Mesothelial cell of epicardium (in vitro differentiated cells): ENCODE data around the gene TYW5. TPM values are rescaled to one million over a fixed set of nuclear protein-coding genes. Genes with fewer than 3 reads are reported as not detected.

Experiments
- DNase-seq, 2 experiments: peaks; one replicate each; pipeline ENCODE4 v3.0.0; 2021; ENCODE audit warnings: low spot score in 2 of 2; ENCODE audit not compliant: unreplicated experiment in 2 of 2
- H3K27ac Mint-ChIP-seq: 2 replicates; pipeline ENCODE4 v1.8.0; 2021; ENCODE audit warnings: mixed read lengths
- H3K27me3 Mint-ChIP-seq: 2 replicates; pipeline ENCODE4 v1.8.0; 2021; ENCODE audit warnings: low read depth, mixed read lengths
- H3K36me3 Mint-ChIP-seq: 2 replicates; pipeline ENCODE4 v1.8.0; 2021; ENCODE audit warnings: mixed read lengths
- H3K4me1 Mint-ChIP-seq: 2 replicates; pipeline ENCODE4 v1.8.0; 2021; ENCODE audit warnings: mixed read lengths
- H3K4me3 Mint-ChIP-seq: 2 replicates; pipeline ENCODE4 v1.8.0; 2021; ENCODE audit warnings: mild to moderate bottlenecking, moderate library complexity, mixed read lengths
- H3K9me3 Mint-ChIP-seq: 2 replicates; pipeline ENCODE4 v1.8.0; 2021; ENCODE audit warnings: mixed read lengths
- total RNA-seq: library from RNA; stranded (reverse); gene quantifications from 3 replicates; pipeline ENCODE4 v1.2.1, GENCODE V29; 2021
- TF ChIP-seq, protein P1 (sequence below): fragments of 200-600 bp; sonication (generic); IDR thresholded peaks from one replicate; pipeline ENCODE4 v1.5.0; 2021; ENCODE audit warnings: antibody characterized with exemption; ENCODE audit not compliant: unreplicated experiment

TYW5 gene
- total RNA-seq, 1 donor from 2014 or later = 12.2 TPM

DNA sequence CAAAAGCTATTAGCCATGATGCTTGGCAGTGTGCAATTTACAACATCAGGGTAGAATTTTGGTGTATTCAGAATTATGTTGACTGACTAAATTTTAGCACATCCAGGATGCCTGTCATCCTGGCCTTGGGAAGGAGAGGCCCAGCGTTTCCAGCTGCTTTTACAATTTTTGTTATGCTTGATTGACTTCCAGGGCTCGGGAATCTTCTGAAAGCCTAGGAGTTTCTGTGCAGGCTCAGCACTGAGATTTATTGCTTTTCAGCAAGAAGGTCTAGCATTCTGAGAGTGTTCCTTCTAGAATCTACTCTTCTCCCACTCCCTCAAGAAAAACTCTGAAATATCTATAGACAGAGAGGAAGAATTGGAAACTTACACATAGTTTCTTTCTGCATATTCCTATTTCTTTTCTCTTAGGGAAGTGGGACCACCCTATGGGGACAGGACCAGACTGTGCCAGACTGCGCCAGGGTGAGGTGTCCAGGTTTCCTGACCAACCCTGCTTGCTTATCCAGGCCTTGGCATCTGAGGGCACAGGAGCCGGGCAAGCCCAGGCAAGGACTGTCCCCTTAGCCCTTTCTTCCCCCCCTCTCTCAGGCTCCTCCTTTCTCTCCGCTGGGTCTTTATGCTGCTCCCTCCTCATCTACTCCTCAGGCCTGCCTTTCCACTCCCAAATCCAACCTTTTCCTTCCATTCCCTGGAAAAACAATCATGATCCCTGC lies 27.0 kb upstream of the TYW5 start:
- peaks cover 10% of the 10 kb centered on the region for H3K4me1 Mint-ChIP-seq

DNA sequence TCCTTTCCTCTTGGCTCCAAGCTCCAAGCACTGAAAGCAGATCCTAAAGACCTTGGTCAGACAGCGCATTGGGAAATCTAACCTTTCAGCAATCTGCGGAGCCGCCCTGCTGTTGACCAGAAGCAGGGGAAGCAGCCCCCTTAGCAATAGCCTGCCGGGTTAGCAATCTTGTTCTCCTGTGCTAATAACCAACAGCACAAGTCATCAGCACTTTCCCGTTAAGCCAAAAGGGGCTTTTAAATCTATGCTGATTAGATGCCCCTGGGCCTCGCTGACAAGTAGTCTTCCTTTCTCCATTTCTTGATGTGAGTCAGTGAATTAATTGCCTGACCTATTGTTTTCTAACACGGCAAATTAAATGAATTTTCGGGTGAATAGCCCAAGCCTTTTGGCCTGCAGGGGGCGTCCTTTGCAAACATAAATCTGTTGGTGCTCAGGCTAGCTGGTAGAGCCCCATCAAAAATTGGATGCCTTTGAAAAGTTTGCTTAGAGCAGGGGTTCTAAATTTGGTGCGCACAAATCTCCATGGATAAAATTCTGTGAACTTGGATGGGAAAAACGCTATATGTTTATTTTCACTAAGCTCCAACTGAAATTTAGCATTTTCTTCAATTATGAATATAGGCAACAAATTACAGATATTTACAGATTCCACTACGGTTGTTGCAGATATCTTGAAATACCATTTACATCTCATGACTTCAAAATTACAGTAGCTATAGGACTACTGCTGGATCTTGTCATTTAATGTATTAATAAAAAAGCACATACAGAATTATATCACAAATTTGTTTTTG lies 24.7 kb upstream of the TYW5 start:
- Mint-ChIP-seq H3K27ac (no peak overlapping the region), H3K4me1 (peaks cover 10% of the 10 kb centered on the region)
- DNase-seq = peak; percentile 63 to 89

More for the DNA sequence above, 27.0 kb upstream of the TYW5 start:
- no peak overlapping the region for H3K27ac Mint-ChIP-seq
- H3K9me3 Mint-ChIP-seq = no peaks in the 10 kb centered on the region
- no peaks in the 10 kb centered on the region for H3K36me3 Mint-ChIP-seq
- no peaks in the 10 kb centered on the region for H3K27me3 Mint-ChIP-seq
- TF ChIP-seq, protein P1, sequence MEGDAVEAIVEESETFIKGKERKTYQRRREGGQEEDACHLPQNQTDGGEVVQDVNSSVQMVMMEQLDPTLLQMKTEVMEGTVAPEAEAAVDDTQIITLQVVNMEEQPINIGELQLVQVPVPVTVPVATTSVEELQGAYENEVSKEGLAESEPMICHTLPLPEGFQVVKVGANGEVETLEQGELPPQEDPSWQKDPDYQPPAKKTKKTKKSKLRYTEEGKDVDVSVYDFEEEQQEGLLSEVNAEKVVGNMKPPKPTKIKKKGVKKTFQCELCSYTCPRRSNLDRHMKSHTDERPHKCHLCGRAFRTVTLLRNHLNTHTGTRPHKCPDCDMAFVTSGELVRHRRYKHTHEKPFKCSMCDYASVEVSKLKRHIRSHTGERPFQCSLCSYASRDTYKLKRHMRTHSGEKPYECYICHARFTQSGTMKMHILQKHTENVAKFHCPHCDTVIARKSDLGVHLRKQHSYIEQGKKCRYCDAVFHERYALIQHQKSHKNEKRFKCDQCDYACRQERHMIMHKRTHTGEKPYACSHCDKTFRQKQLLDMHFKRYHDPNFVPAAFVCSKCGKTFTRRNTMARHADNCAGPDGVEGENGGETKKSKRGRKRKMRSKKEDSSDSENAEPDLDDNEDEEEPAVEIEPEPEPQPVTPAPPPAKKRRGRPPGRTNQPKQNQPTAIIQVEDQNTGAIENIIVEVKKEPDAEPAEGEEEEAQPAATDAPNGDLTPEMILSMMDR = no peak
- no peak for DNase-seq
- no peak overlapping the region for H3K4me3 Mint-ChIP-seq

DNA sequence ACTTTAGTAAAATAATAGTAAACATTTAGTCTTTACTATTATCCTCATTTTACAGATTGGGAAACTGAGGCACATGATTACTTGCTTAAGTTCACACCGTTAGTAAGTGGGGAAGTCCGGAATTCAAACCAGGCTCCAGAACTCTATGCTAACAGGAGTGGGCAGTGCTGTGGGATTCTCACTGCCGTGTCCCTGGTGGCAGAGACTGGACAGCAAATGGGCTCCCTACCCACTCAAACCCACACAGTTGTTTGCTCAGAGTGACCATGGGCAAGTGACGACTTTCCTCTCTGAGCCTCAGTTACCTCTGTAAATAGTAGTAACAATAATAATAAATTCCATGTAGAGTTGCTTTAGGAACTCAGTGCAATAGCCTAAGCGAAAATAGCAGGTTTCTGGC lies 24.1 kb upstream of the TYW5 start:
- Mint-ChIP-seq H3K27ac (no peak overlapping the region), H3K9me3 (peaks cover 6% of the 10 kb centered on the region), H3K4me3 (peak overlapping the region; percentile 54), H3K4me1 (peaks cover 10% of the 10 kb centered on the region), H3K27me3 (no peaks in the 10 kb centered on the region), H3K36me3 (no peaks in the 10 kb centered on the region)
- TF ChIP-seq, protein P1 = no peak
- no peak for DNase-seq

More for the DNA sequence above, 24.7 kb upstream of the TYW5 start:
- Mint-ChIP-seq H3K9me3 (peaks cover 6% of the 10 kb centered on the region), H3K4me3 (peak overlapping the region; percentile 54), H3K27me3 (no peaks in the 10 kb centered on the region), H3K36me3 (no peaks in the 10 kb centered on the region)
- TF ChIP-seq, protein P1 = peak; percentile 98

DNA sequence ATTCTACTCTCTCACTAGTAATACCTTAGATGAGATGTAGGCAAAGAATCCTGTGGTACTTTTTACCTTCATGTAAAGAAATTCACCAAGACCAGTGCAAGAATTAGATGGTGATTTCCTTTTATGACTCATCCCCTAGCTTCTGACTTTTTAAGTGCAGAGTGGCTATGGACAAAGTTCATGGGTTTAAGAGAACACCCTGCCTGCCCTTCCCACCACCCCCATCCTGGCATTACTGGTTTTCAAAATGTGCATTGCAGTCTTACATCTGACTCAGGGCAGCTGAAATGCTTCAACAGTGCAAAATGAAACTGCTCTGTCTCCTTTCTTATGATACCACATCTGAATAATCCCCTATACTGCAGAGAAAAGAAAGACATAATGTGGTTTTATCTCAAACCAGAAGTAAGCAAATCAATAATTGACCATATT lies 22.7 kb upstream of the TYW5 start:
- H3K9me3 Mint-ChIP-seq = peaks cover 6% of the 10 kb centered on the region
- no peaks in the 10 kb centered on the region for H3K36me3 Mint-ChIP-seq
- no peaks in the 10 kb centered on the region for H3K27me3 Mint-ChIP-seq
- no peak overlapping the region for H3K27ac Mint-ChIP-seq
- H3K4me3 Mint-ChIP-seq = no peak overlapping the region
- TF ChIP-seq, protein P1 = no peak
- H3K4me1 Mint-ChIP-seq = peaks cover 10% of the 10 kb centered on the region
- DNase-seq = no peak

DNA sequence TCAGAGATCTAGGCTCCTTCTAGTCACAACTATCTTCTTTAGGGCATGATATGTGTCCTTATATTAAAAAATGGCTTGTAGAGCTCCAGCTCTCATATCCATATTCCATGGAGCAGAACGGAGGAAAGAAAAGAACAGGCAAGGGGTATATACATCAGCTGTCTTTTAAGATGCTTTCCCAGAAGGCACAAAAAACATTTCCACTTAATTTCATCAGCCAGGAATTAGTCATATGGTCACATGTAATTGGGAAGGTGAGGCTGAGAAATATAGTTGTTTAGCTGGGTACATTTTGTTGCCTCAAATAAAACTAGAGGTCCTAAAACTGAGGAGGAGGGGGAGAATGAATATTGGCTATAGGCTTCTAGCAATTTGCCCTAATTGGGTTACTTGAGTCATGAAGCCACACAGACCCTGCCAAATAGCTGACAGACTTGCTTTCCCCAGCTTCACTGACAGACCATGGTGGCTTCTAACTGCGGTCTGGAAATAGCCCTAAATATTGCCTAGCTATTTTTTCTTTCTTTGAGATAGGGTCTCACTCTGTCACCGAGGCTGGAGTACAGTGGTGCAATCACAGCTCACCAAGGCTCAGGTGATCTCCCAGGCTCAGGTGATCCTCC lies 20.1 kb upstream of the TYW5 start:
- Mint-ChIP-seq H3K4me3 (no peak overlapping the region), H3K9me3 (peaks cover 6% of the 10 kb centered on the region), H3K27ac (no peak overlapping the region), H3K27me3 (no peaks in the 10 kb centered on the region), H3K36me3 (no peaks in the 10 kb centered on the region), H3K4me1 (peaks cover 6% of the 10 kb centered on the region)
- DNase-seq = no peak
- TF ChIP-seq, protein P1 = no peak
